GM18511 (cell line): ENCODE results near the gene ASTN2.

Experiments
- ATAC-seq: cut with Tn5 transposase; IDR thresholded peaks from one replicate; pipeline ENCODE4 v1.9.1; 2021; ENCODE audit warnings: mild to moderate bottlenecking, moderate library complexity; ENCODE audit not compliant: unreplicated experiment

ASTN2 gene

GRCh38 chr9:117029341-117029740 is 385.5 kb downstream of the ASTN2 start:
- ATAC-seq: no peak

GRCh38 chr9:117028103-117028858 is 386.6 kb downstream of the ASTN2 start:
- no peak for ATAC-seq

- ATAC-seq: no peak
These were observed 393.0 kb downstream of the ASTN2 start for GRCh38 chr9:117021906-117022305.

- no peak for ATAC-seq
These were observed 395.8 kb downstream of the ASTN2 start for GRCh38 chr9:117018966-117019617.

- ATAC-seq: no peak
These were observed 397.4 kb downstream of the ASTN2 start for GRCh38 chr9:117017414-117017985.

- no peak for ATAC-seq
These were observed 400.8 kb downstream of the ASTN2 start for GRCh38 chr9:117014061-117014460.

GRCh38 chr9:117013440-117013995 is 401.3 kb downstream of the ASTN2 start:
- no peak for ATAC-seq

- no peak for ATAC-seq
These were observed 404.8 kb downstream of the ASTN2 start for GRCh38 chr9:117010061-117010460.

- ATAC-seq: no peak
These were observed 406.0 kb downstream of the ASTN2 start for GRCh38 chr9:117008876-117009275.

- ATAC-seq: no peak
These were observed 406.4 kb downstream of the ASTN2 start for GRCh38 chr9:117008461-117008860.

GRCh38 chr9:117002686-117003085 is 412.2 kb downstream of the ASTN2 start:
- no peak for ATAC-seq

GRCh38 chr9:117000834-117001233 is 414.0 kb downstream of the ASTN2 start:
- ATAC-seq: no peak

- ATAC-seq: no peak
These were observed 414.6 kb downstream of the ASTN2 start for GRCh38 chr9:117000196-117000723.

- ATAC-seq: no peak
These were observed 416.6 kb downstream of the ASTN2 start for GRCh38 chr9:116998305-116998704.

- no peak for ATAC-seq
These were observed 422.0 kb downstream of the ASTN2 start for GRCh38 chr9:116992865-116993264.

- ATAC-seq: no peak
These were observed 423.8 kb downstream of the ASTN2 start for GRCh38 chr9:116991051-116991450.

- no peak for ATAC-seq
These were observed 424.3 kb downstream of the ASTN2 start for GRCh38 chr9:116990592-116990991.

GRCh38 chr9:116987721-116988485 is 427.0 kb downstream of the ASTN2 start:
- ATAC-seq: no peak

GRCh38 chr9:116986015-116986414 is 428.8 kb downstream of the ASTN2 start:
- ATAC-seq: no peak

GRCh38 chr9:116985596-116985995 is 429.3 kb downstream of the ASTN2 start:
- ATAC-seq: no peak

GRCh38 chr9:116984111-116984510 is 430.7 kb downstream of the ASTN2 start:
- ATAC-seq: no peak
